ENCODE data around the gene PADI6.
A peak's percentile ranks its signal among the peaks of the same experiment; 100 is the strongest.

PADI6 gene

GRCh38 chr1:17434016-17434415, 62.0 kb downstream of the PADI6 start:
- no peak overlapping the region for H3K4me3 ChIP-seq (ENCODE audit: low read length)
- TF ChIP-seq CTCF (IDR thresholded peaks at IDR 0.05; ENCODE audit: insufficient read depth, low read depth, low read length, missing control alignments): no peak
- no peak for DNase-seq (ENCODE audit: low read depth)

- no peak overlapping the region for H3K4me3 ChIP-seq (ENCODE audit: low read length)
- no peak for DNase-seq (ENCODE audit: low read depth)
- no peak for TF ChIP-seq CTCF (IDR thresholded peaks at IDR 0.05; ENCODE audit: insufficient read depth, low read depth, low read length, missing control alignments)
Measured at GRCh38 chr1:17434601-17435000, 62.6 kb downstream of the PADI6 start.

GRCh38 chr1:17436380-17437174, 64.6 kb downstream of the PADI6 start:
- peak overlapping the region; percentile 62 for H3K4me3 ChIP-seq (ENCODE audit: low read length)
- TF ChIP-seq CTCF (IDR thresholded peaks at IDR 0.05; ENCODE audit: insufficient read depth, low read depth, low read length, missing control alignments): no peak
- no peak for DNase-seq (ENCODE audit: low read depth)

- no peak for TF ChIP-seq CTCF (IDR thresholded peaks at IDR 0.05; ENCODE audit: insufficient read depth, low read depth, low read length, missing control alignments)
- peak overlapping the region; percentile 62 for H3K4me3 ChIP-seq (ENCODE audit: low read length)
- no peak for DNase-seq (ENCODE audit: low read depth)
Measured at GRCh38 chr1:17437260-17437579, 65.2 kb downstream of the PADI6 start.

- peak; percentile 52 for DNase-seq (ENCODE audit: low read depth)
- TF ChIP-seq CTCF (IDR thresholded peaks at IDR 0.05; ENCODE audit: insufficient read depth, low read depth, low read length, missing control alignments): no peak
- H3K4me3 ChIP-seq (ENCODE audit: low read length): peak overlapping the region; percentile 64
Measured at GRCh38 chr1:17437580-17438317, 65.8 kb downstream of the PADI6 start.

- no peak for TF ChIP-seq CTCF (IDR thresholded peaks at IDR 0.05; ENCODE audit: insufficient read depth, low read depth, low read length, missing control alignments)
- DNase-seq (ENCODE audit: low read depth): peak; percentile 57
- H3K4me3 ChIP-seq (ENCODE audit: low read length): peak overlapping the region; percentile 64
Measured at GRCh38 chr1:17438318-17439249, 66.6 kb downstream of the PADI6 start.
